B cell (primary cell): ENCODE data around the gene LSM3. TPM values are rescaled to one million over a fixed set of nuclear protein-coding genes. Genes with fewer than 3 reads are reported as not detected.

Source experiments
- ATAC-seq: fragments of 200-7000 bp; cut with Tn5 transposase; one replicate; pipeline ENCODE4 v1.10.0; 2021; ENCODE audit warnings: low read depth, mild to moderate bottlenecking, moderate number of reproducible peaks, moderate library complexity
- CTCF ChIA-PET: fragments of 350-600 bp; sonication (Branson Sonifier 250); formaldehyde crosslinking; loops from one replicate; lab custom pipeline; 2021; ENCODE audit warnings: antibody characterized with exemption, inconsistent platforms; lab: Charles Lee
- POLR2A ChIA-PET: fragments of 350-600 bp; sonication (Branson Sonifier 250); formaldehyde crosslinking; loops from one replicate; lab custom pipeline; 2021; ENCODE audit warnings: antibody characterized with exemption; lab: Charles Lee
- DNase-seq: peaks from one replicate; pipeline ENCODE4 v3.0.0; 2013
- H2AFZ ChIP-seq: 2 replicates; pipeline ENCODE4 v1.6.1; 2012; ENCODE audit warnings: mild to moderate bottlenecking, low read depth, low read length; ENCODE audit not compliant: insufficient read depth, poor library complexity, severe bottlenecking
- H3K27ac ChIP-seq, 2 donors: 1 replicate in 1 of 2; 2 replicates in 1 of 2; pipeline ENCODE4 v1.5.1; 2012 to 2013; ENCODE audit warnings: low read length in 2 of 2, mild to moderate bottlenecking in 2 of 2, moderate library complexity in 1 of 2
- H3K27me3 ChIP-seq, 4 experiments: fragments of 200-600 bp in 1 of 4; sonication (generic) in 1 of 4; replicated peaks in 1 of 4; 1 replicate in 2 of 4; 2 replicates in 2 of 4; pipeline versions ENCODE4 v1.6.1 to v1.7.0; 2013 to 2016; ENCODE audit warnings: low read length in 3 of 4, mild to moderate bottlenecking in 2 of 4, mixed read lengths in 1 of 4, moderate library complexity in 1 of 4; ENCODE audit not compliant: insufficient read depth in 4 of 4, control insufficient read depth in 3 of 4; ENCODE audit errors: control extremely low read depth in 1 of 4
- H3K36me3 ChIP-seq, 2 experiments: replicated peaks in 1 of 2; 1 replicate in 1 of 2; 2 replicates in 1 of 2; pipeline versions ENCODE4 v1.6.1 to v1.7.1; 2013; ENCODE audit warnings: low read length in 1 of 2; ENCODE audit not compliant: insufficient read depth in 2 of 2, control insufficient read depth in 1 of 2; ENCODE audit errors: control extremely low read depth in 1 of 2, extremely low read depth in 1 of 2
- H3K4me1 ChIP-seq, 2 donors: fragments of 200-600 bp in 1 of 2; sonication (generic) in 1 of 2; 1 replicate in 1 of 2; 2 replicates in 1 of 2; pipeline versions ENCODE4 v1.5.1 to v1.6.1; 2013 to 2017; ENCODE audit warnings: low read length in 2 of 2; ENCODE audit not compliant: control insufficient read depth in 2 of 2, insufficient read depth in 2 of 2
- H3K4me2 ChIP-seq: replicated peaks from 2 replicates; pipeline ENCODE3; 2012; ENCODE audit warnings: mild to moderate bottlenecking, low read depth, low read length; ENCODE audit not compliant: poor library complexity, severe bottlenecking
- H3K4me3 ChIP-seq, 5 experiments: fragments of 200-600 bp in 1 of 5; sonication (generic) in 1 of 5; 1 replicate in 3 of 5; 2 replicates in 2 of 5; pipeline versions ENCODE4 v1.5.1 to v1.7.0; 2011 to 2016; ENCODE audit warnings: low read length in 4 of 5, mild to moderate bottlenecking in 4 of 5, low read depth in 2 of 5, control low read depth in 1 of 5, moderate library complexity in 1 of 5; ENCODE audit not compliant: insufficient read depth in 1 of 5; ENCODE audit errors: control extremely low read depth in 1 of 5, extremely low read depth in 1 of 5
- H3K79me2 ChIP-seq: fragments of 200-600 bp; sonication (generic); one replicate; pipeline ENCODE4 v1.6.0; 2016; ENCODE audit warnings: low read length; ENCODE audit not compliant: control insufficient read depth, insufficient read depth
- H3K9ac ChIP-seq: fragments of 200-600 bp; sonication (generic); 2 replicates; pipeline ENCODE4 v1.6.1; 2017; ENCODE audit warnings: mild to moderate bottlenecking, low read length, moderate library complexity
- H3K9me3 ChIP-seq, 3 donors: one replicate each; pipeline versions ENCODE4 v1.6.1 to v1.7.1; 2013; ENCODE audit warnings: low read length in 2 of 3; ENCODE audit not compliant: control insufficient read depth in 2 of 3, insufficient read depth in 1 of 3; ENCODE audit errors: control extremely low read depth in 1 of 3
- H4K20me1 ChIP-seq: 2 replicates; pipeline ENCODE4 v1.6.0; 2012; ENCODE audit warnings: mild to moderate bottlenecking, low read length; ENCODE audit not compliant: insufficient read depth, control insufficient read depth, poor library complexity, severe bottlenecking
- H3K27ac Mint-ChIP-seq: one replicate; pipeline ENCODE4 v1.8.0; 2021; ENCODE audit warnings: mixed read lengths
- H3K27me3 Mint-ChIP-seq: one replicate; pipeline ENCODE4 v1.8.0; 2021; ENCODE audit warnings: mixed read lengths
- H3K4me1 Mint-ChIP-seq: one replicate; pipeline ENCODE4 v1.8.0; 2021; ENCODE audit warnings: mixed read lengths
- H3K4me3 Mint-ChIP-seq: one replicate; pipeline ENCODE4 v1.8.0; 2021; ENCODE audit warnings: mixed read lengths
- H3K9me3 Mint-ChIP-seq: one replicate; pipeline ENCODE4 v1.8.0; 2022; ENCODE audit warnings: mixed read lengths; ENCODE audit not compliant: insufficient read depth
- EZH2 ChIP-seq: IDR thresholded peaks from 2 replicates; pipeline ENCODE4 v1.6.1; 2012; ENCODE audit warnings: borderline replicate concordance, low read depth, mild to moderate bottlenecking, moderate library complexity, low read length; ENCODE audit not compliant: insufficient read depth, poor library complexity, severe bottlenecking
- WGBS: methylation state at CpG from one replicate; pipeline ENCODE4 v1.1.5; 2013; ENCODE audit warnings: missing lambda C conversion rate; ENCODE audit not compliant: insufficient coverage; 5-methylcytosine and 5-hydroxymethylcytosine counted together
- intact Hi-C: fragments of 100-400 bp; cut with micrococcal nuclease; formaldehyde crosslinking; loops from one replicate; pipeline ENCODE4 v1.10.0; 2022
- polyA plus RNA-seq: library from polyadenylated mRNA; depleted of rRNA; stranded (reverse); fragments of >200 nt; gene quantifications from 2 replicates; pipeline ENCODE4 v1.2.3, GENCODE V29; 2012
- total RNA-seq, 2 donors: library from RNA; stranded (reverse); fragments of 120-200 nt in 1 of 2; gene quantifications; 1 replicate in 1 of 2; 2 replicates in 1 of 2; pipeline versions ENCODE4 v1.2.3 to v1.2.4, GENCODE V29; 2013 to 2022
- TF ChIP-seq, protein P1 (sequence below): fragments of 200-600 bp; IDR thresholded peaks from one replicate; pipeline ENCODE4 v1.8.0; 2022; ENCODE audit warnings: antibody characterized with exemption, mild to moderate bottlenecking

Gene LSM3
- total and polyA plus RNA-seq, 2 donors (not counting 1 experiment from before 2014, with no cell fraction given): 2.8 to 10.0 TPM

DNA sequence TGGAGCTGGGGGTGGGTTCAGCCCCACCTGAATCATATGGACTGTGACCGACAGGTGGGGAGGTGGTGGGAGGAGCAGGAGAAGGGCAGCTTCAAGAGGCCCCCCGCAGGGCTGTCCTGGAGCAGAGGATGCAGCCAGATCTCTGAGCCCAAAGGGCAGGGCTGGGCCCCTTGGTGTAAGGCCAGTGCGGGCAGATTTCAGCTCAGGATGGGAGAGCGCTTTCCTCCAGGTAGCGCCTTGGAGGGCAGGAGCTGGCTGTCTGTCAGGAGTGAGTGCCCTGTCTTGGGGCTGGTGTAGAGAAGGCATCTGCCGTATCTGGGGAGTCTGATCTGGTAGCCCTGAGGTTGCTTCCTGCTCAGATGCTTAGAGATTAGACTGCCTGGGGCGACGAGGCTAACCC, 46.5 kb upstream of the LSM3 start:
- Mint-ChIP-seq H3K4me1 (peaks cover 9% of the 10 kb centered on the region), H3K9me3 (no peaks in the 10 kb centered on the region), H3K27ac (no peak overlapping the region), H3K4me3 (no peak overlapping the region), H3K27me3 (no peaks in the 10 kb centered on the region)
- H3K9me3 ChIP-seq: no peaks in the 10 kb centered on the region
- no peaks in the 10 kb centered on the region for H3K27me3 ChIP-seq
- H2AFZ ChIP-seq: no peak overlapping the region
- POLR2A ChIA-PET: no interaction called here
- no peak for DNase-seq
- no peak for ATAC-seq
- H3K4me3 ChIP-seq: no peak overlapping the region
- WGBS: 96% methylated on average over 8 of the region's 8 CpGs
- peaks cover 0 to 69% of the 10 kb centered on the region in 2 experiments for H3K36me3 ChIP-seq
- H3K4me2 ChIP-seq: no peak overlapping the region
- no peak overlapping the region for H3K9ac ChIP-seq
- H3K79me2 ChIP-seq: peaks cover 22% of the 10 kb centered on the region
- CTCF ChIA-PET: no interaction called here
- intact Hi-C loops: no loop called here
- peaks cover 0 to 2% of the 10 kb centered on the region in 2 donors for H3K4me1 ChIP-seq
- H4K20me1 ChIP-seq: peaks cover 25% of the 10 kb centered on the region
- H3K27ac ChIP-seq: no peak overlapping the region
- TF ChIP-seq, protein P1, sequence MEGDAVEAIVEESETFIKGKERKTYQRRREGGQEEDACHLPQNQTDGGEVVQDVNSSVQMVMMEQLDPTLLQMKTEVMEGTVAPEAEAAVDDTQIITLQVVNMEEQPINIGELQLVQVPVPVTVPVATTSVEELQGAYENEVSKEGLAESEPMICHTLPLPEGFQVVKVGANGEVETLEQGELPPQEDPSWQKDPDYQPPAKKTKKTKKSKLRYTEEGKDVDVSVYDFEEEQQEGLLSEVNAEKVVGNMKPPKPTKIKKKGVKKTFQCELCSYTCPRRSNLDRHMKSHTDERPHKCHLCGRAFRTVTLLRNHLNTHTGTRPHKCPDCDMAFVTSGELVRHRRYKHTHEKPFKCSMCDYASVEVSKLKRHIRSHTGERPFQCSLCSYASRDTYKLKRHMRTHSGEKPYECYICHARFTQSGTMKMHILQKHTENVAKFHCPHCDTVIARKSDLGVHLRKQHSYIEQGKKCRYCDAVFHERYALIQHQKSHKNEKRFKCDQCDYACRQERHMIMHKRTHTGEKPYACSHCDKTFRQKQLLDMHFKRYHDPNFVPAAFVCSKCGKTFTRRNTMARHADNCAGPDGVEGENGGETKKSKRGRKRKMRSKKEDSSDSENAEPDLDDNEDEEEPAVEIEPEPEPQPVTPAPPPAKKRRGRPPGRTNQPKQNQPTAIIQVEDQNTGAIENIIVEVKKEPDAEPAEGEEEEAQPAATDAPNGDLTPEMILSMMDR: no peak
- TF ChIP-seq EZH2: no peak

GRCh38 chr3:14132689-14133088, 45.9 kb upstream of the LSM3 start:
- Histone ChIP-seq H2AFZ (no peak overlapping the region), H3K36me3 (peaks cover 0 to 70% of the 10 kb centered on the region in 2 experiments), H3K79me2 (peaks cover 17% of the 10 kb centered on the region), H3K9me3 (no peaks in the 10 kb centered on the region), H3K27ac (no peak overlapping the region), H3K27me3 (no peaks in the 10 kb centered on the region), H3K4me1 (no peaks in the 10 kb centered on the region), H3K4me2 (no peak overlapping the region), H3K4me3 (no peak overlapping the region), H3K9ac (no peak overlapping the region), H4K20me1 (peaks cover 19% of the 10 kb centered on the region)
- H3K27ac Mint-ChIP-seq: no peak overlapping the region
- intact Hi-C loops: no loop called here
- ChIA-PET POLR2A (no interaction called here), CTCF (interaction anchor here (0.8 kb wide), 1 partner anchor 11 kb away, joined by 3 read pairs; no protein-coding TSS in a partner anchor)
- H3K4me1 Mint-ChIP-seq: peaks cover 4% of the 10 kb centered on the region
- DNase-seq (no peak), ATAC-seq (no peak)
- TF ChIP-seq EZH2: no peak
- TF ChIP-seq, protein P1: no peak
- H3K9me3 Mint-ChIP-seq: no peaks in the 10 kb centered on the region
- no peaks in the 10 kb centered on the region for H3K27me3 Mint-ChIP-seq
- WGBS: 93% methylated on average over 5 of the region's 6 CpGs
- H3K4me3 Mint-ChIP-seq: no peak overlapping the region
